HG02943 (cell line): ENCODE data around the gene HPN.
A peak's percentile ranks its signal among the peaks of the same experiment; 100 is the strongest.
"Not testable (repeated sequence)": the region's sequence is repeated elsewhere in the genome, so short reads cannot be mapped to it uniquely, and the experiment has no call there.

Source experiments
- ATAC-seq: cut with Tn5 transposase; IDR thresholded peaks from one replicate; pipeline ENCODE4 v1.9.1; 2021; ENCODE audit warnings: mild to moderate bottlenecking, low read depth, moderate library complexity; ENCODE audit not compliant: unreplicated experiment

HPN gene

DNA sequence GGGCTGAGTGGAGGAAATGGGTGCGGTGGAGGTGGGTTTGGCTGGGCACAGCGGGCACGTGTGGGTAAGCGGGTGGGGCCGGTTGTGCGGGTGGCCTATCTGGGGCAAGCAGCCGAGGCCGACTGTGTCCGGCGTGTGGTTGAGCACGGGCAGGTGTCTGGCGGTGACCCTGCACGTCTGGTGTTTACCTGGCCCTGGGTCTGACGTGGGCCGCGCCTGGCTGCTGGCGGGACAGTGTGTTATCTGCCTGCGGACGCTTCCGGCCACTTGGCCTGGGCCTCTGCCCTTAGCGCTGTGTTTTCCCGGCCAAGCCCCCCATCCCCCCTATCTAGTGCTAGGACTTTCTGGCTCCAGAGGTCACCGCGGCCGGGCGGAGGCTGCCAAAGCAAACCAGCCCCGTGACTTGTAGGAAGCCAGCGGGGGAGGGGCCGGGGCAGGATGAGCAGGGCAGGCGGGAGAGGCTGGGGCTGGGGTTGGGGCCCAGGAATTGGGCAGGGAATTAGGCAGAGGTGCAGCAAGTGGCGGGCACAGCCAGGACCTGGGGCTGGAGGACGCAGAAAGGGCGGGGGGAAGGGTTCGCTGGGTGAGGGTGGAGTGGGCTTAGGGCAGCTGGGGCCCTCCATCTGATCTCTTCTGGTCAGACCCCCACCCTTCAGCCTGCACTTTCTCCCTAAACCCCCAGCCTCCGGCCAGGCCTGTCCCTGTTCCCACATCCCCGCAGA is 534 bp upstream of the HPN start:
- ATAC-seq = no peak

DNA sequence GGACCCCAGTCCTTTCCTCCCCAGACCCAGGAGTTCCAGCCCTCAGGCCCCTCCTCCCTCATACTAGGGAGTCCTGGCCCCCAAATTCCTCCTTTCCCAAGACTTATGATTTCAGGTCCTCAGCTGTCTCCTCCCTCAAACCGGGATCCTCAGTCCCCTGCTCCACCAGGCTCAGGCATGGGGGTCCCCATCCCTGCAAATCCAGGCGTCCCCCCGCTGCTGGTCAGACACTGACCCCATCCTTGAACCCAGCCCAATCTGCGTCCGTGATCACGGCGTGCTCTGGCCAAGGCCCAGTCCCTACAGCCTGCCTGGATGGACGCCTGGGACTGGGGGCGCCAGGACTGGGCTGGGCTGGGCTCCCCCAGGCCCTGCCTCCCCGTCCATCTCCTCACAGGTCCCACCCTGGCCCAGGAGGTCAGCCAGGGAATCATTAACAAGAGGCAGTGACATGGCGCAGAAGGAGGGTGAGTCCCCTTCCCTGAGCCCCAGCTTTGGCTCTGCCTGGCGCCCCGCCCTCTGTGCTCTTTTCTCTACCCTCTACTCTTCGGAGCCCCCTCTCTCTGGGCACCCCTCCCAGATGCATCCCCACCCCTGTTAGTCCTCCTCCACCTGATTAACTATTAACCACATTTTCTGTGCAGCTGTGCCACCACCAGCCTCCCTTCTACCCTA is 672 bp downstream of the HPN start:
- no peak for ATAC-seq

DNA sequence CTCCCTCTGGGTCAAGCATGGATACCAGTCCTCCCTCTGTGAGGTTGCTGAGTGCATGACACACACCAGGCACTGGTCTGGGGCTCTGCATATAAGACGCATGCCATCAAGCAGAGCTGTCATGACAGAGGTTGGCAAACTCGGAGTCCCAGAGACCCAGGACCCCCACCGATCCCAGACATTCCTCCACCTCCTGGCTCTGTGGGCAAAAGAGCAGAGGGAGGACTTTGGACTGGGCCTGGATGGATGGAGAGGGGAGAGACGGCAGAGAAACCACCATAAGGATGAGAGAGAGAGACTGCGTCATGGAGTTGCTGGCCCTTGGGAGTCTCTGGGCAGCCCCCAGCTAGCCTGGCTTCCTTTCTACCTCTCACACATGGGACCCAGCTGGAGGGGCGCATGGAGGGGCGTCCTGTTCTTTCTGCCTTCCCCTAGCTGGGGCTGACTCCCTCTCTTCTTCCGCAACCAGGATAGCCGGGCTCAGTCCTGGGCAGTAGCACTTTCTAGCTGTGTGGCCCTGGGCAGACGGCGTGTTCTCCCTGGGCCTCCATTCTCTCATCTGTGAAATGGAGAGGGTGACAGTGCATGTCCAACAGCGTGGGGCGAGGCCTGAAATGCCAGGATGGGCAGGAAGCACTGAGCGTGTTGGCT is 1.6 kb downstream of the HPN start:
- no peak for ATAC-seq

DNA sequence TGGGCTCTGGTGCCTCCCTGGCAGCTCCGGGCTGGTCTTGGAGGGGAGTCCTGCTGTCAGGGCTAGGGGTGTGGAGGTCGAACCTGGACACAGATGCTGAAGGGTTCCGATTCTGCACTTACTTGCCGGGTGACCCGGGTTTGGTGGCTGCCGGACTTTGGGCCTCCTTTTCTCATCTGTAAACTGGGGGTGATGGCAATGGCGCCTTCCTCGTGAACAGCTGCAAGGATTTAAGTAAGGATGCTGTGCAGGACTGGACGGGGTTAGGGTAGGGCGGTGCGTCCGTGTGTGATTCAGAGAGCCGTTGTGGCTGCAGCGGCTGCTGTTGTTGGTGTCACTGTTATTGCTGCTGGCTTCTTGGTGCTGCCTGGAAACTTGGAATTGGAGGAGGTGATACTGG is 2.4 kb downstream of the HPN start:
- no peak for ATAC-seq

DNA sequence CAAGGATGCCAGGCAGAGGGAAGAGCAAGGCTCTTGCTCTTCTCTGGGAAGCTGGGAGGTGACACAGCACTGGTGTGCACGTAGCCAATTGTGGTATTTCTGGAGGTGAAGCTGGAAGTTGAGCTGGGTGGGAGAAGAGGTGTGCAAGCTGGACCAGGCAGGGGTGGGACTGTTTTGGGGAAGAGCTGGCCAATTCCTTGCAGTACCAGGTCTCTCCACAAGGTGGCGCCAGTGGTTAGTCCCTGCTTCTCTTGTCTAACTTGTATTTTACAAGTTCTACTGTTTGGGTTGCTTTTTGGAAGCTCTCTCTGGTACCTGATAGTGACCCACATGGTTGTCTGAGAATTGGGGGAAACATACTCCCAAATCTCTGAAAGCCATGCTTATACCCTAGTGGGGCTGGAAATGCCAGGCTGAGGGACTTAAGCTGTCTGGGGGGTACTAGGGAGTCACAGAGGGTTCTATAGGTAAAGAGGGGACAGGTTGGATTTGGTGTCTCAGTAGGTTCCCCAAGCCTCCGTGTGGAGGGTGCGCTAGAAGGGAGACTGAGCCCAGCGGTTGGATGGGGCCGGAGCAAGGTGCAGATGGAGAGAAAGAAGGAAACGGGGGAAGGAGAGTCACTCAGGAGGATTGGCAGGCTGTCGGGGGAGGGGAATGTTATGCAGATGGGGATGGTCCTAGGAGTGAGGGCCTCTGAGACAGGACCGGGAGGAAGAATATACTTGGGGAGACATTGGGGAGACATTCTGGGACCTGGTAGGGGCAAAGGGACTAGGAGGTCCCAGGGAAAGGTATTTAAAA is 3.0 kb downstream of the HPN start:
- no peak for ATAC-seq

GRCh38 chr19:35045667-35046300 is 4.3 kb downstream of the HPN start:
- peak; percentile 63 for ATAC-seq

GRCh38 chr19:35046461-35046860 is 4.9 kb downstream of the HPN start:
- no peak for ATAC-seq

GRCh38 chr19:35048911-35049411 is 7.4 kb downstream of the HPN start:
- no peak for ATAC-seq

GRCh38 chr19:35049456-35049855 is 7.9 kb downstream of the HPN start:
- ATAC-seq = no peak

- not testable (repeated sequence) for ATAC-seq
These were observed 9.1 kb downstream of the HPN start for GRCh38 chr19:35050662-35051061.

DNA sequence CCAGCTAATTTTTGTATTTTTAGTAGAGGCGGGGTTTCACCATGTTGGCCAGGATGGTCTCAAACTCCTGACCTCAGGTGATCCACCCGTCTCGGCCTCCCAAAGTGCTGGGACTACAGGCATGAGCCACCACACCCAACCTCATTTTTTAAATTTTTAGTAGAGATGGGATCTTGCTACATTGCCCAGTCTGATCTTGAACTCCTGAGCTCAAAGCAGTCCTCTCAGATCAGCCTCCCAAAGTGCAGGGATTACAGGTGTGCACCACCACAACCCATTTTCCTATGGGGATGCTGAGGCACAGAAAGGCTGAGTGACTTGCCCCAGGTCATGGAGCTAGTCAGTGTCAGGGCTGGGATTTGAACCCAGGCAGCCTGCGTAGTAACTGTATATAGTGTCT is 9.7 kb downstream of the HPN start:
- ATAC-seq = not testable (repeated sequence)

DNA sequence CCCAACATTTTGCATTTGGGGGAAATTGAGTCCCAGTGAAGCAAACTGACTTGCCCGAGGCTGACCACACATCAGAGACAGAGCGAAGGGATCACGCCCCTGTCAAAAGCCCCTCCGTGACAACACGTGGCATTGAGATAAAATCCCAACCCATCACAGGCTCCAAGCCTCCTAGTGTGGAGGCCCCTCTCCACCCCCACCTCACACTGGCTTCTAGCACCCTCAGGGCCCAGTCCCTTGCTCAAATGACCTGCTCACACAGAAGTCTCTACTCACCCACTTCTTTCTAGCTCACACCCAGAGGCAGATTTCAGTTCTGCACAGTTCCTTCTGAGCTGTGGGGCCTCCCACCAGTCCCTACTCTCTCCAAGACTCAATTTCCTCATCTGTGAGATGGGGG is 10.3 kb downstream of the HPN start:
- no peak for ATAC-seq

- no peak for ATAC-seq
These were observed 11.2 kb downstream of the HPN start for GRCh38 chr19:35052599-35053190.

- ATAC-seq = no peak
These were observed 12.3 kb downstream of the HPN start for GRCh38 chr19:35053667-35054293.

- ATAC-seq = no peak
These were observed 13.1 kb downstream of the HPN start for GRCh38 chr19:35054626-35055025.

DNA sequence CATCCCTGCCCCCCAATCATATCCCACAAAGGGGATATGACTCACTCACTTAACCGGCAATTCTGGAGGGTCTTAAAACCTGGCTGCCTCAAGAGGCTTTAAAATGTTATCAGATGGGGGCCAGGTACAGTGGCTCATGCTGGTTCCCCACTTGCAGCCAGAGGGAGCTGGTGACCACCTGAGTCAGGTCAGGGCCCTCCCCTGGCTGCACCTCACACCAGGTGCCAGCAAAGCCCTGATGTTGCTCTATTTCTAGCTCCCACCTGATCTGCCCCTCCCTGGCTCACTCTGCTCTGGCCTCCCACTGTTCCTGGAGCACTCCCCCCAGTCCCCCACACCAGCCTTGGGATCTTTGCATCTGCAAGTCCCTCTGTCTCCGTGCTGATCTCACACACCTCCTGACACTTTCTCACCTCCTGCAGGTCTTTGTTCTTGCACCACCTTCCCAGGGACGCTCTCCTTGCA is 14.2 kb downstream of the HPN start:
- no peak for ATAC-seq

GRCh38 chr19:35056513-35057063 is 15.1 kb downstream of the HPN start:
- ATAC-seq = no peak

- no peak for ATAC-seq
These were observed 16.8 kb downstream of the HPN start for GRCh38 chr19:35058370-35058769.
